Suprapubic skin (tissue), 4 donors: ENCODE data around the gene IL22RA2.

Experiments
- EP300 ChIP-seq: sonication (generic); formaldehyde crosslinking; IDR thresholded peaks from one replicate; pipeline ENCODE4 v1.6.1; 2017; ENCODE audit warnings: antibody characterized with exemption
- POLR2A ChIP-seq, 2 donors: fragments of 450-650 bp; IDR thresholded peaks; one replicate each; pipeline ENCODE4 v1.6.1; 2017; ENCODE audit warnings: antibody characterized with exemption in 2 of 2, mild to moderate bottlenecking in 2 of 2, moderate library complexity in 2 of 2
- POLR2AphosphoS5 ChIP-seq, 3 donors: sonication (generic); formaldehyde crosslinking; IDR thresholded peaks; one replicate each; pipeline ENCODE4 v1.6.1; 2017; ENCODE audit warnings: antibody characterized with exemption in 3 of 3
- TF ChIP-seq, protein P1 (sequence below), 2 donors: fragments of 200-600 bp in 1 of 2; fragments of 450-650 bp in 1 of 2; sonication (generic) in 1 of 2; IDR thresholded peaks; one replicate each; pipeline ENCODE4 v1.5.1; 2016 to 2019; ENCODE audit warnings: antibody characterized with exemption in 2 of 2, mild to moderate bottlenecking in 1 of 2, moderate library complexity in 1 of 2

DNA sequence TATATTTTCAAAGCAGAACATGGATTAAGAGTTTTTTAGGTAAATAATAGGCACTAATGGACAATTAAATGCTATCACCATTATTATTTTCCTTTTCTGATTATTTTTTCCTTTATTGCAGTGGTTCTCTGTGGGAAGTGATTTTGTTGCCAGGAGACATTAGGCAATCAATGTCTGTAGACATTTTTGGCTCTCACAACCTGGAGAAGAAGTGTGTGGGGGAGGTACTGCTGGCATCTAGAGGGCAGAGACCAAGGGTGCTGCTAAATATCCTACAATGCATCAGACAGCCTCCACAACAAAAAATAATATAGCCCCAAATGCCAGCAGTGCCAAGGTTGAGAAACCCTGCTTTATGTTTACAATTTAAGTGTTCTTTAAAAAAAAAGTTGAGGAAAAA is 37.5 kb upstream of the IL22RA2 start:
- TF ChIP-seq POLR2A (IDR thresholded peaks at IDR 0.05) (no peak), EP300 (no peak), POLR2AphosphoS5 (IDR thresholded peaks at IDR 0.05) (no peak)
- TF ChIP-seq, protein P1, sequence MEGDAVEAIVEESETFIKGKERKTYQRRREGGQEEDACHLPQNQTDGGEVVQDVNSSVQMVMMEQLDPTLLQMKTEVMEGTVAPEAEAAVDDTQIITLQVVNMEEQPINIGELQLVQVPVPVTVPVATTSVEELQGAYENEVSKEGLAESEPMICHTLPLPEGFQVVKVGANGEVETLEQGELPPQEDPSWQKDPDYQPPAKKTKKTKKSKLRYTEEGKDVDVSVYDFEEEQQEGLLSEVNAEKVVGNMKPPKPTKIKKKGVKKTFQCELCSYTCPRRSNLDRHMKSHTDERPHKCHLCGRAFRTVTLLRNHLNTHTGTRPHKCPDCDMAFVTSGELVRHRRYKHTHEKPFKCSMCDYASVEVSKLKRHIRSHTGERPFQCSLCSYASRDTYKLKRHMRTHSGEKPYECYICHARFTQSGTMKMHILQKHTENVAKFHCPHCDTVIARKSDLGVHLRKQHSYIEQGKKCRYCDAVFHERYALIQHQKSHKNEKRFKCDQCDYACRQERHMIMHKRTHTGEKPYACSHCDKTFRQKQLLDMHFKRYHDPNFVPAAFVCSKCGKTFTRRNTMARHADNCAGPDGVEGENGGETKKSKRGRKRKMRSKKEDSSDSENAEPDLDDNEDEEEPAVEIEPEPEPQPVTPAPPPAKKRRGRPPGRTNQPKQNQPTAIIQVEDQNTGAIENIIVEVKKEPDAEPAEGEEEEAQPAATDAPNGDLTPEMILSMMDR (IDR thresholded peaks at IDR 0.05): no peak
